Measurements from ENCODE around the gene MORN5.

MORN5 gene

GRCh38 chr9:122244349-122244748 is 84.6 kb downstream of the MORN5 start:
- DNase-seq, result no peak

GRCh38 chr9:122246666-122247065 is 87.0 kb downstream of the MORN5 start:
- DNase-seq, result no peak

GRCh38 chr9:122248448-122248865 is 88.7 kb downstream of the MORN5 start:
- no peak for DNase-seq

Data from effector CD4-positive, alpha-beta T cell (primary cell).